BE2C (cell line): ENCODE data around the gene DUSP16.
A peak's percentile ranks its signal among the peaks of the same experiment; 100 is the strongest.

Experiments used
- DNase-seq: peaks from one replicate; pipeline ENCODE4 v3.0.0-alpha.2; 2020
- H3K27me3 ChIP-seq: fragments of 250-450 bp; sonication (Bioruptor Pico); 2 replicates; pipeline ENCODE4 v1.5.1; 2020; ENCODE audit warnings: mild to moderate bottlenecking
- H3K36me3 ChIP-seq: fragments of 250-450 bp; sonication (Bioruptor Pico); 2 replicates; pipeline ENCODE4 v1.5.1; 2020; ENCODE audit warnings: mild to moderate bottlenecking
- H3K4me1 ChIP-seq: fragments of 250-450 bp; sonication (Bioruptor Pico); 2 replicates; pipeline ENCODE4 v1.5.1; 2020
- H3K4me3 ChIP-seq: 2 replicates; pipeline ENCODE4 v1.5.1; 2011; ENCODE audit warnings: low read depth, low read length
- H3K9me3 ChIP-seq: fragments of 250-450 bp; sonication (Bioruptor Pico); 2 replicates; pipeline ENCODE4 v1.5.1; 2020
- CTCF ChIP-seq: IDR thresholded peaks from 2 replicates; pipeline ENCODE4 v1.5.1; 2012; ENCODE audit warnings: mild to moderate bottlenecking, low read depth, low read length

Gene DUSP16

GRCh38 chr12:12561371-12562015, 1.2 kb downstream of the DUSP16 start:
- DNase-seq, result peak; percentile 64
- no peak for TF ChIP-seq CTCF

GRCh38 chr12:12560587-12561370, 1.9 kb downstream of the DUSP16 start:
- Histone ChIP-seq H3K27me3 (no peaks in the 10 kb centered on the region), H3K4me3 (peak overlapping the region; percentile 94), H3K4me1 (peaks cover 10% of the 10 kb centered on the region; the same call in 1 of the 2 replicates), H3K9me3 (no peaks in the 10 kb centered on the region), H3K36me3 (peaks cover 4% of the 10 kb centered on the region; the same call in 1 of the 2 replicates)
- no peak for DNase-seq
- no peak for TF ChIP-seq CTCF

More at GRCh38 chr12:12561371-12562015, 1.2 kb downstream of the DUSP16 start:
- H3K27me3 ChIP-seq, result no peaks in the 10 kb centered on the region
- peaks cover 4% of the 10 kb centered on the region; the same call in 1 of the 2 replicates for H3K36me3 ChIP-seq
- peak overlapping the region; percentile 94 for H3K4me3 ChIP-seq
- H3K9me3 ChIP-seq, result no peaks in the 10 kb centered on the region
- H3K4me1 ChIP-seq, result peaks cover 10% of the 10 kb centered on the region; the same call in 1 of the 2 replicates

- Histone ChIP-seq H3K4me3 (0 out of 2 replicates have a peak overlapping the region, but pooled peaks have one; percentile 2), H3K27me3 (no peaks in the 10 kb centered on the region), H3K36me3 (peaks cover 4% of the 10 kb centered on the region; the same call in 1 of the 2 replicates), H3K9me3 (no peaks in the 10 kb centered on the region), H3K4me1 (peaks cover 10% of the 10 kb centered on the region; the same call in 1 of the 2 replicates)
- DNase-seq, result no peak
- TF ChIP-seq CTCF, result no peak
These were observed 2.9 kb downstream of the DUSP16 start for GRCh38 chr12:12559719-12560296.

- no peak for TF ChIP-seq CTCF
- no peaks in the 10 kb centered on the region for H3K27me3 ChIP-seq
- no peaks in the 10 kb centered on the region for H3K9me3 ChIP-seq
- peaks cover 6% of the 10 kb centered on the region; the same call in 1 of the 2 replicates for H3K4me1 ChIP-seq
- DNase-seq, result no peak
- no peak overlapping the region for H3K4me3 ChIP-seq
- peaks cover 4% of the 10 kb centered on the region for H3K36me3 ChIP-seq
These were observed 4.4 kb downstream of the DUSP16 start for GRCh38 chr12:12558291-12558690.

GRCh38 chr12:12557733-12558132, 4.9 kb downstream of the DUSP16 start:
- no peak for TF ChIP-seq CTCF
- H3K4me3 ChIP-seq, result no peak overlapping the region
- no peaks in the 10 kb centered on the region for H3K9me3 ChIP-seq
- no peak for DNase-seq
- peaks cover 6% of the 10 kb centered on the region; the same call in 1 of the 2 replicates for H3K4me1 ChIP-seq
- peaks cover 4% of the 10 kb centered on the region for H3K36me3 ChIP-seq
- H3K27me3 ChIP-seq, result no peaks in the 10 kb centered on the region
